HepG2 (cell line): ENCODE results near the gene ZNF326. TPM values are rescaled to one million over a fixed set of nuclear protein-coding genes. Genes with fewer than 3 reads are reported as not detected.

Experiments
- ATAC-seq: fragments of 200-7000 bp; cut with Tn5 transposase; 3 replicates; pipeline ENCODE4 v1.9.1; 2020; ENCODE audit warnings: mild to moderate bottlenecking, moderate library complexity
- BruUV-seq: library from RNA; stranded (reverse); fragments of 400-500 nt; replicated peaks from 2 replicates; lab custom pipeline; 2021; lab: Mats Ljungman, UMichigan
- CTCF ChIA-PET: fragments of 300-600 bp; formaldehyde crosslinking; extraction: SDS; loops from one replicate; lab custom pipeline; 2021; ENCODE audit warnings: low total read pairs, inconsistent platforms, low intra/inter-chr PET ratio; lab: Yijun Ruan, JAX
- POLR2A ChIA-PET: fragments of 350-600 bp; sonication (Branson Sonifier 250); formaldehyde crosslinking; loops from one replicate; lab custom pipeline; 2020; ENCODE audit warnings: antibody characterized with exemption, inconsistent platforms; lab: Yijun Ruan, JAX
- DNase-seq: peaks from one replicate; pipeline ENCODE4 v3.0.0-alpha.2; 2015; ENCODE audit warnings: low spot score
- FAIRE-seq: peaks from 3 replicates; lab custom pipeline; 2011; peaks lifted over from hg19 to GRCh38; lab: Jason Lieb, UNC
- H2AFZ ChIP-seq: one replicate; pipeline ENCODE4 v1.6.1; 2011; ENCODE audit warnings: low read length, inconsistent platforms
- H3K27ac ChIP-seq: fragments of 300-600 bp; 3 replicates; pipeline ENCODE4 v1.8.0; 2011; ENCODE audit warnings: mixed run types, mild to moderate bottlenecking, mixed read lengths, low read length, inconsistent platforms; ENCODE audit not compliant: insufficient read depth; ENCODE audit errors: extremely low read length
- H3K27me3 ChIP-seq, 2 experiments: fragments of 200-600 bp in 1 of 2; 2 replicates in 1 of 2; 3 replicates in 1 of 2; pipeline versions ENCODE4 v1.6.0 to v1.8.0; 2011; ENCODE audit warnings: low read length in 2 of 2, mild to moderate bottlenecking in 2 of 2, moderate library complexity in 2 of 2, inconsistent platforms in 1 of 2; ENCODE audit not compliant: insufficient read depth in 2 of 2, control insufficient read depth in 1 of 2
- H3K36me3 ChIP-seq, 2 experiments: fragments of 200-600 bp in 1 of 2; replicated peaks in 1 of 2; 2 replicates in 1 of 2; 3 replicates in 1 of 2; pipeline versions ENCODE4 v1.5.1 to v1.8.0; 2011; ENCODE audit warnings: low read length in 2 of 2, inconsistent platforms in 1 of 2; ENCODE audit not compliant: insufficient read depth in 2 of 2, control insufficient read depth in 1 of 2
- H3K4me1 ChIP-seq: 2 replicates; pipeline ENCODE4 v1.5.1; 2012; ENCODE audit warnings: low read length, inconsistent platforms; ENCODE audit not compliant: insufficient read depth
- H3K4me2 ChIP-seq: 2 replicates; pipeline ENCODE4 v1.6.0; 2011; ENCODE audit warnings: low read depth, low read length, inconsistent platforms
- H3K4me3 ChIP-seq, 3 experiments: fragments of 200-600 bp in 1 of 3; sonication (generic), shearing (Covaris generic) in 1 of 3; replicated peaks in 1 of 3; 2 replicates each; pipeline ENCODE4 v1.5.1; 2011 to 2016; ENCODE audit warnings: low read length in 3 of 3, inconsistent platforms in 2 of 3, low read depth in 2 of 3, mild to moderate bottlenecking in 2 of 3, control low read depth in 1 of 3, mixed read lengths in 1 of 3; ENCODE audit not compliant: insufficient read depth in 1 of 3
- H3K79me2 ChIP-seq: one replicate; pipeline ENCODE4 v1.6.1; 2011; ENCODE audit warnings: low read length, inconsistent platforms; ENCODE audit not compliant: insufficient read depth
- H3K9ac ChIP-seq: 2 replicates; pipeline ENCODE4 v1.6.0; 2011; ENCODE audit warnings: mild to moderate bottlenecking, low read depth, low read length, inconsistent platforms; ENCODE audit not compliant: insufficient read depth
- H3K9me3 ChIP-seq: 2 replicates; pipeline ENCODE4 v1.5.1; 2012; ENCODE audit warnings: mild to moderate bottlenecking, low read length
- H4K20me1 ChIP-seq: 2 replicates; pipeline ENCODE4 v1.6.0; 2011; ENCODE audit warnings: inconsistent platforms, mild to moderate bottlenecking, low read length, moderate library complexity; ENCODE audit not compliant: insufficient read depth
- MAFG ChIP-seq: sonication (generic); formaldehyde crosslinking; IDR thresholded peaks from 2 replicates; pipeline ENCODE4 v1.5.1; 2020; ENCODE audit warnings: mild to moderate bottlenecking, missing genetic modification reagents
- NFE2 ChIP-seq: sonication (generic); formaldehyde crosslinking; IDR thresholded peaks from 2 replicates; pipeline ENCODE4 v1.4.0; 2020; ENCODE audit warnings: missing genetic modification reagents
- NRL ChIP-seq: sonication (generic); formaldehyde crosslinking; IDR thresholded peaks from 2 replicates; pipeline ENCODE4 v1.5.0; 2020; ENCODE audit warnings: missing genetic modification reagents, mild to moderate bottlenecking, moderate library complexity, borderline replicate concordance
- RBAK ChIP-seq: sonication (generic); formaldehyde crosslinking; IDR thresholded peaks from 2 replicates; pipeline ENCODE4 v1.5.1; 2020; ENCODE audit warnings: mild to moderate bottlenecking, missing genetic modification reagents
- SATB2 ChIP-seq: sonication (generic); formaldehyde crosslinking; IDR thresholded peaks from 2 replicates; pipeline ENCODE4 v1.5.0; 2020; ENCODE audit warnings: missing genetic modification reagents
- ZFAT ChIP-seq: sonication (generic); formaldehyde crosslinking; conservative IDR thresholded peaks from 2 replicates; pipeline ENCODE4 v1.8.1; 2023; ENCODE audit warnings: missing genetic modification reagents, inconsistent platforms
- ZNF331 ChIP-seq: sonication (generic); formaldehyde crosslinking; IDR thresholded peaks from 2 replicates; pipeline ENCODE4 v1.4.0; 2020; ENCODE audit warnings: missing genetic modification reagents
- ZNF451 ChIP-seq: sonication (generic); formaldehyde crosslinking; IDR thresholded peaks from 2 replicates; pipeline ENCODE4 v1.5.0; 2020; ENCODE audit warnings: mild to moderate bottlenecking, missing genetic modification reagents
- ZNF468 ChIP-seq: sonication (generic); formaldehyde crosslinking; IDR thresholded peaks from 2 replicates; pipeline ENCODE4 v1.8.0; 2022; ENCODE audit warnings: mild to moderate bottlenecking, moderate library complexity, missing genetic modification reagents
- ZNF550 ChIP-seq: sonication (generic); formaldehyde crosslinking; IDR thresholded peaks from 2 replicates; pipeline ENCODE4 v1.4.0; 2020; ENCODE audit warnings: mild to moderate bottlenecking, missing genetic modification reagents, borderline replicate concordance
- ZNF589 ChIP-seq: sonication (generic); formaldehyde crosslinking; conservative IDR thresholded peaks from 2 replicates; pipeline ENCODE4 v1.8.0; 2022; ENCODE audit warnings: mild to moderate bottlenecking, moderate library complexity, missing genetic modification reagents
- ZSCAN9 ChIP-seq: IDR thresholded peaks from 2 replicates; pipeline ENCODE4 v1.6.1; 2016; ENCODE audit warnings: borderline replicate concordance
- WGBS: methylation state at CpG from one replicate; pipeline ENCODE4 v1.1.6; 2017; ENCODE audit warnings: low lambda C conversion rate; 5-methylcytosine and 5-hydroxymethylcytosine counted together
- in situ Hi-C: cut with HindIII; loops from 2 replicates; pipeline ENCODE4 v1.10.0; 2017; ENCODE audit warnings: low pct_unique_long_range_greater_than_20kb; ENCODE audit not compliant: extremely low pct_ligation_motif_present
- intact Hi-C: fragments of 100-400 bp; cut with micrococcal nuclease; formaldehyde crosslinking; loops from one replicate; pipeline ENCODE4 v1.10.0; 2022; ENCODE audit not compliant: unreplicated experiment
- polyA plus RNA-seq, 8 experiments: library from polyadenylated mRNA; depleted of rRNA in 3 of 8; stranded (reverse) in 7 of 8; unstranded in 1 of 8; fragments of >200 nt; fragmentation: Illumina TruSeq in 4 of 8; extraction: Trizol in 4 of 8; gene quantifications; 2 replicates each; pipeline versions ENCODE4 v1.2.1 to v1.2.3, GENCODE V29; 2011 to 2016; ENCODE audit warnings: low read depth in 4 of 8, missing spikeins in 1 of 8, mixed read lengths in 1 of 8; ENCODE audit not compliant: insufficient read depth in 1 of 8
- total RNA-seq, 5 experiments: library from RNA; depleted of rRNA; stranded (reverse); fragments of >200 nt; fragmentation: Illumina TruSeq; extraction: Trizol; gene quantifications; 2 replicates each; pipeline ENCODE4 v1.2.3, GENCODE V29; 2016; ENCODE audit warnings: low read depth in 1 of 5
- TF ChIP-seq, protein P1 (sequence below): sonication (generic); formaldehyde crosslinking; IDR thresholded peaks from 2 replicates; pipeline ENCODE4 v1.5.1; 2020; ENCODE audit warnings: missing genetic modification reagents, mild to moderate bottlenecking, borderline replicate concordance
- TF ChIP-seq, protein P2 (sequence below): sonication (generic); formaldehyde crosslinking; IDR thresholded peaks from 2 replicates; pipeline ENCODE4 v1.5.0; 2020; ENCODE audit warnings: mild to moderate bottlenecking, missing genetic modification reagents, moderate library complexity

Gene ZNF326
- total and polyA plus RNA-seq, 2 of the 13 experiments (the other 11 are each of a cell fraction or from before 2014, with no cell fraction given): 6.3 to 16.4 TPM

DNA sequence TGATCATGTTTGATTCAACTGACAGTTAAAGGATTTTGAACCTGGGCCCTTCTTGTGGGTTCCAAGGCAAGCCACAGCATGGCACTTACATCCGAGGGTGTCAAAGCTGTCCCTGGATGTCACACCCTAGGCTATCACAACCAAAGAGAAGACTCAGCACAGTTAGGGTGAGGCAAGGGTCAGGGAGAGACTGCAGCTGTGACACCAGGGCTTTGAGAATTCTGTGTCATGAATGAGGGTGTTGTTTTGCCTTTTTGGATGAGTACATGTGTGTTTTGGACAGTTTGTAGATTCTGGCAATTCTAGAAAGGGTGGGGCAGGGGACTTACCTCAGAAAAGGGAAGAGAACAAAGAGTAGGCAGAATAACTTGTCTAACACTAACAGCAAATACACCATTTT is 37.8 kb upstream of the ZNF326 start (continued):
- TF ChIP-seq, protein P1, sequence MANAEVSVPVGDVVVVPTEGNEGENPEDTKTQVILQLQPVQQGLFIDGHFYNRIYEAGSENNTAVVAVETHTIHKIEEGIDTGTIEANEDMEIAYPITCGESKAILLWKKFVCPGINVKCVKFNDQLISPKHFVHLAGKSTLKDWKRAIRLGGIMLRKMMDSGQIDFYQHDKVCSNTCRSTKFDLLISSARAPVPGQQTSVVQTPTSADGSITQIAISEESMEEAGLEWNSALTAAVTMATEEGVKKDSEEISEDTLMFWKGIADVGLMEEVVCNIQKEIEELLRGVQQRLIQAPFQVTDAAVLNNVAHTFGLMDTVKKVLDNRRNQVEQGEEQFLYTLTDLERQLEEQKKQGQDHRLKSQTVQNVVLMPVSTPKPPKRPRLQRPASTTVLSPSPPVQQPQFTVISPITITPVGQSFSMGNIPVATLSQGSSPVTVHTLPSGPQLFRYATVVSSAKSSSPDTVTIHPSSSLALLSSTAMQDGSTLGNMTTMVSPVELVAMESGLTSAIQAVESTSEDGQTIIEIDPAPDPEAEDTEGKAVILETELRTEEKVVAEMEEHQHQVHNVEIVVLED: no peak
- no peak for TF ChIP-seq ZNF451 (CRISPR knock-in tag)

DNA sequence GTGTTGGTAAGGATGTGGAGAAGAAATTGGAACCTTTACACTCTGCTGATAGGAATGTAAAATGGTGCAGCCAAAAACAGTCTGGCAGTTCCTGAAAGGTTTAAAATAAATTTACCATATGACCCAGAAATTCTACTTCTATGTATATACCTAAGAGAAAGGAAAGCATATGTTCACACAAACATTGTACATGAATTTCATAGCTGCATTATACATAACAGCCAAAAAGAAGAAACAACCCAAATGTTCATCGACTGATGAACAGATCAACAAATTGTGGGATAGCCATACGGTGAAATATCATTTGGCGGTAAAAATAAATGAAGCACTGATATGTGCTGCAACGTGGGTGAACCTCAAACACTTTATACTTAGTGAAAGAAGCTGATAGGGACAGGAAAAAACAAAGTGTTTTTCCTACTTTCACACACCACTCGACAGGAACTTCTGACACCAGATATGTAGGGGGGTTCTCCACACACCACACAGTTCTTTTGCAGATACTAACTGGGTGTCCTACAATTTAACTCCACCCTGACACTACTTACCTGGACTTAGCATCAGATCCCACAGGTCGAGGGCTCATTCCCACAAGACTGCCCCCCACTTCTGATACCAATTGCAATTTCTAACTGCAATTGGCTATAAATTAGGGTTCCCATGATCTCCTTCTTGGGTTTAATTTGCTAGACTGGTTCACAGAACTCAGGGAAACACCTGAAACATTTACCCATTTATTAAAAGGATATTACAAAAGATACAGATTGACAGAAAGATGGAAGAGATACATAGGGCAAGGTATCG is 35.9 kb upstream of the ZNF326 start:
- 90% methylated on average over 7 of the region's 7 CpGs for WGBS
- intact Hi-C loops: loop anchor here (10.0 kb wide), 1 partner anchor 154 kb away; no protein-coding TSS in a partner anchor
- Histone ChIP-seq H3K4me1 (peaks cover 29% of the 10 kb centered on the region), H3K27me3 (no peaks in the 10 kb centered on the region), H3K9me3 (no peaks in the 10 kb centered on the region), H3K36me3 (no peaks in the 10 kb centered on the region), H3K4me2 (no peak overlapping the region), H3K4me3 (no peak overlapping the region), H3K27ac (no peak overlapping the region), H4K20me1 (no peaks in the 10 kb centered on the region), H3K9ac (no peak overlapping the region), H3K79me2 (no peaks in the 10 kb centered on the region), H2AFZ (no peak overlapping the region)
- CTCF ChIA-PET: no interaction called here
- in situ Hi-C loops: no loop called here
- POLR2A ChIA-PET: no interaction called here
- no peak for DNase-seq
- TF ChIP-seq MAFG (CRISPR knock-in tag): no peak
- BruUV-seq: no TSS peak
- no peak for ATAC-seq
- FAIRE-seq: no peak

DNA sequence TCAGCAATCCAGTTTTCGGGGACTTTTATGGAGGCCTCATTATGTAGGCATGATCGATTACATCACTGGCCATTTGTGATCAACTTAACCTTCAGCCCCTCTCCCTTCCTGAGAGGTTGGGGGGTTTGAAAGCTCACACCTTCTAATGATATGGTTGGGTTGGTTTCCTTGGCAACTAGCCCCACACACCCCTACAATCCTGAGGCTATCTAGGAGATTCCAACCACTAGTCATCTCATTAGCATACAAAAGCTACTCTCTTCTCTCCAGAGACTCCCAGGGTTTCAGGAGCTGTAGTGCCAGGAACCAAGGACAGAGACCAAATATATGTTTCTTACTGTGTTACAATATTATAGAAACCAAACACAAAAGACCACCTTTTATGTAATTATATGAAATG is 35.2 kb upstream of the ZNF326 start:
- Histone ChIP-seq H3K79me2 (no peaks in the 10 kb centered on the region), H3K9me3 (no peaks in the 10 kb centered on the region), H4K20me1 (no peaks in the 10 kb centered on the region), H3K36me3 (no peaks in the 10 kb centered on the region), H3K4me2 (no peak overlapping the region), H3K4me3 (no peak overlapping the region), H3K9ac (no peak overlapping the region), H2AFZ (no peak overlapping the region), H3K27ac (no peak overlapping the region), H3K27me3 (no peaks in the 10 kb centered on the region), H3K4me1 (peaks cover 22% of the 10 kb centered on the region)
- BruUV-seq: no TSS peak
- ChIA-PET CTCF (no interaction called here), POLR2A (no interaction called here)
- intact Hi-C loops: loop anchor here (10.0 kb wide), 1 partner anchor 155 kb away; no protein-coding TSS in a partner anchor
- ATAC-seq (no peak), DNase-seq (no peak), FAIRE-seq (no peak)
- WGBS: 100% methylated on average over 2 of the region's 2 CpGs
- in situ Hi-C loops: no loop called here
- TF ChIP-seq SATB2 (CRISPR knock-in tag): no peak
- no peak for TF ChIP-seq ZNF550 (CRISPR knock-in tag)
- TF ChIP-seq, protein P2, sequence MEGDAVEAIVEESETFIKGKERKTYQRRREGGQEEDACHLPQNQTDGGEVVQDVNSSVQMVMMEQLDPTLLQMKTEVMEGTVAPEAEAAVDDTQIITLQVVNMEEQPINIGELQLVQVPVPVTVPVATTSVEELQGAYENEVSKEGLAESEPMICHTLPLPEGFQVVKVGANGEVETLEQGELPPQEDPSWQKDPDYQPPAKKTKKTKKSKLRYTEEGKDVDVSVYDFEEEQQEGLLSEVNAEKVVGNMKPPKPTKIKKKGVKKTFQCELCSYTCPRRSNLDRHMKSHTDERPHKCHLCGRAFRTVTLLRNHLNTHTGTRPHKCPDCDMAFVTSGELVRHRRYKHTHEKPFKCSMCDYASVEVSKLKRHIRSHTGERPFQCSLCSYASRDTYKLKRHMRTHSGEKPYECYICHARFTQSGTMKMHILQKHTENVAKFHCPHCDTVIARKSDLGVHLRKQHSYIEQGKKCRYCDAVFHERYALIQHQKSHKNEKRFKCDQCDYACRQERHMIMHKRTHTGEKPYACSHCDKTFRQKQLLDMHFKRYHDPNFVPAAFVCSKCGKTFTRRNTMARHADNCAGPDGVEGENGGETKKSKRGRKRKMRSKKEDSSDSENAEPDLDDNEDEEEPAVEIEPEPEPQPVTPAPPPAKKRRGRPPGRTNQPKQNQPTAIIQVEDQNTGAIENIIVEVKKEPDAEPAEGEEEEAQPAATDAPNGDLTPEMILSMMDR (CRISPR knock-in tag): no peak
- TF ChIP-seq NRL (CRISPR knock-in tag): no peak
- TF ChIP-seq NFE2 (CRISPR knock-in tag): no peak
- no peak for TF ChIP-seq ZFAT (CRISPR knock-in tag)
- TF ChIP-seq ZNF468 (CRISPR knock-in tag): no peak
- TF ChIP-seq ZNF331 (CRISPR knock-in tag): no peak
- no peak for TF ChIP-seq ZNF589 (CRISPR knock-in tag)
- no peak for TF ChIP-seq ZSCAN9 (CRISPR knock-in tag)
- no peak for TF ChIP-seq RBAK (CRISPR knock-in tag)
